BLaER1 treated with 17β-estradiol and CSF1 and Interleukin-3, amounts not matched to agents 10 nM and 100 nM (cell line): ENCODE results near the gene ABHD15.

ENCODE experiments used
- H3K27ac ChIP-seq, 11 experiments: shearing (Covaris generic); formaldehyde crosslinking; 2 replicates each; pipeline ENCODE4 v1.8.1; 2022
- H3K27me3 ChIP-seq, 11 experiments: shearing (Covaris generic); formaldehyde crosslinking; 2 replicates each; pipeline ENCODE4 v1.8.1; 2022
- H3K36me3 ChIP-seq, 11 experiments: shearing (Covaris generic); formaldehyde crosslinking; 2 replicates each; pipeline ENCODE4 v1.8.1; 2022
- H3K4me1 ChIP-seq, 10 experiments: shearing (Covaris generic); formaldehyde crosslinking; 2 replicates each; pipeline ENCODE4 v1.8.1; 2022
- H3K4me2 ChIP-seq, 11 experiments: shearing (Covaris generic); formaldehyde crosslinking; 2 replicates each; pipeline ENCODE4 v1.8.1; 2022
- H3K4me3 ChIP-seq, 10 experiments: shearing (Covaris generic); formaldehyde crosslinking; 2 replicates each; pipeline ENCODE4 v1.8.1; 2022
- H3K9ac ChIP-seq, 11 experiments: shearing (Covaris generic); formaldehyde crosslinking; 2 replicates each; pipeline ENCODE4 v1.8.1; 2022
- H3K9me3 ChIP-seq, 11 experiments: shearing (Covaris generic); formaldehyde crosslinking; replicated peaks in 1 of 11; 2 replicates each; pipeline ENCODE4 v1.8.1; 2022
- H4K20me1 ChIP-seq, 11 experiments: shearing (Covaris generic); formaldehyde crosslinking; 2 replicates each; pipeline ENCODE4 v1.8.1; 2022
- Cebpa-rat ChIP-seq, 11 experiments: shearing (Covaris generic); IDR thresholded peaks; 2 replicates each; pipeline ENCODE4 v1.8.1; 2022

The ABHD15 gene

GRCh38 chr17:29588017-29588561 lies 21.3 kb upstream of the ABHD15 start:
- H3K27ac ChIP-seq = peak overlapping the region; percentile 59 to 91 (median 85); a peak in 21 of 22 replicates
- H3K4me1 ChIP-seq = peaks cover 81 to 85% (median 83%) of the 10 kb centered on the region in 10 experiments
- peaks cover 2 to 13% (median 6%) of the 10 kb centered on the region in 11 experiments; a peak in 20 of 22 replicates for H3K36me3 ChIP-seq
- H4K20me1 ChIP-seq = peaks cover 8 to 67% (median 58%) of the 10 kb centered on the region in 11 experiments; a peak in 21 of 22 replicates
- peak overlapping the region; percentile 90 to 100 (median 99) for H3K4me2 ChIP-seq
- no peak for TF ChIP-seq Cebpa-rat (IDR thresholded peaks at IDR 0.05)
- peak overlapping the region; percentile 82 to 93 (median 87) for H3K9ac ChIP-seq
- H3K4me3 ChIP-seq = peak overlapping the region; percentile 81 to 95 (median 89)
- no peaks in the 10 kb centered on the region for H3K9me3 ChIP-seq
- H3K27me3 ChIP-seq = no peaks in the 10 kb centered on the region

- peaks cover 8 to 70% (median 63%) of the 10 kb centered on the region in 11 experiments; a peak in 21 of 22 replicates for H4K20me1 ChIP-seq
- H3K4me1 ChIP-seq = peaks cover 80 to 86% (median 84%) of the 10 kb centered on the region in 10 experiments
- peak overlapping the region; percentile 90 to 100 (median 99) for H3K4me2 ChIP-seq
- H3K36me3 ChIP-seq = peaks cover 7 to 18% (median 11%) of the 10 kb centered on the region in 11 experiments
- no peak for TF ChIP-seq Cebpa-rat (IDR thresholded peaks at IDR 0.05)
- H3K4me3 ChIP-seq = peak overlapping the region; percentile 81 to 95 (median 89)
- no peaks in the 10 kb centered on the region for H3K9me3 ChIP-seq
- peak overlapping the region; percentile 82 to 93 (median 87) for H3K9ac ChIP-seq
- H3K27ac ChIP-seq = peak overlapping the region in 10 of 11 experiments; percentile 67 to 91 (median 85); a peak in 21 of 22 replicates
- H3K27me3 ChIP-seq = no peaks in the 10 kb centered on the region
Measured at GRCh38 chr17:29587591-29587990, 20.8 kb upstream of the ABHD15 start.

GRCh38 chr17:29586676-29587469 lies 20.0 kb upstream of the ABHD15 start:
- peak overlapping the region; percentile 9 to 91 (median 85); a peak in 20 of 22 replicates for H3K27ac ChIP-seq
- peaks cover 14 to 26% (median 18%) of the 10 kb centered on the region in 11 experiments for H3K36me3 ChIP-seq
- peak overlapping the region; percentile 81 to 95 (median 89); a peak in 19 of 20 replicates for H3K4me3 ChIP-seq
- H3K9ac ChIP-seq = peak overlapping the region; percentile 82 to 93 (median 87)
- peaks cover 8 to 73% (median 68%) of the 10 kb centered on the region in 11 experiments; a peak in 21 of 22 replicates for H4K20me1 ChIP-seq
- peaks cover 73 to 85% (median 79%) of the 10 kb centered on the region in 10 experiments for H3K4me1 ChIP-seq
- peak overlapping the region; percentile 90 to 100 (median 99) for H3K4me2 ChIP-seq
- no peaks in the 10 kb centered on the region for H3K9me3 ChIP-seq
- no peak for TF ChIP-seq Cebpa-rat (IDR thresholded peaks at IDR 0.05)
- no peaks in the 10 kb centered on the region for H3K27me3 ChIP-seq

GRCh38 chr17:29585080-29585751 lies 18.4 kb upstream of the ABHD15 start:
- Histone ChIP-seq H3K9ac (peak overlapping the region; percentile 65 to 93 (median 76)), H3K27me3 (no peaks in the 10 kb centered on the region), H3K36me3 (peaks cover 28 to 40% (median 32%) of the 10 kb centered on the region in 11 experiments), H3K4me3 (peak overlapping the region; percentile 21 to 67 (median 44); a peak in 19 of 20 replicates), H3K9me3 (no peaks in the 10 kb centered on the region), H4K20me1 (peaks cover 8 to 85% (median 70%) of the 10 kb centered on the region in 11 experiments; a peak in 21 of 22 replicates), H3K4me1 (peaks cover 69 to 82% (median 78%) of the 10 kb centered on the region in 10 experiments), H3K27ac (peak overlapping the region; percentile 65 to 91 (median 84)), H3K4me2 (peak overlapping the region; percentile 90 to 100 (median 99))
- TF ChIP-seq Cebpa-rat (IDR thresholded peaks at IDR 0.05) = no peak

GRCh38 chr17:29584452-29585079 lies 17.7 kb upstream of the ABHD15 start:
- Histone ChIP-seq H3K27ac (peak overlapping the region; percentile 65 to 91 (median 84)), H3K36me3 (peaks cover 34 to 46% (median 38%) of the 10 kb centered on the region in 11 experiments), H3K4me3 (peak overlapping the region; percentile 21 to 67 (median 44); a peak in 18 of 20 replicates), H3K4me1 (peaks cover 63 to 80% (median 74%) of the 10 kb centered on the region in 10 experiments), H4K20me1 (peaks cover 12 to 92% (median 75%) of the 10 kb centered on the region in 11 experiments; a peak in 21 of 22 replicates), H3K27me3 (no peaks in the 10 kb centered on the region), H3K4me2 (peak overlapping the region; percentile 90 to 100 (median 99)), H3K9me3 (no peaks in the 10 kb centered on the region), H3K9ac (peak overlapping the region; percentile 65 to 93 (median 76))
- TF ChIP-seq Cebpa-rat (IDR thresholded peaks at IDR 0.05) = no peak

GRCh38 chr17:29583324-29584248 lies 16.7 kb upstream of the ABHD15 start:
- Histone ChIP-seq H4K20me1 (peaks cover 12 to 95% (median 81%) of the 10 kb centered on the region in 11 experiments; a peak in 21 of 22 replicates), H3K4me2 (peak overlapping the region; percentile 90 to 100 (median 99)), H3K9ac (peak overlapping the region in 10 of 11 experiments; percentile 19 to 93 (median 80); a peak in 17 of 22 replicates), H3K27ac (peak overlapping the region in 9 of 11 experiments; percentile 68 to 91 (median 86); a peak in 16 of 22 replicates), H3K4me1 (peaks cover 63 to 80% (median 74%) of the 10 kb centered on the region in 10 experiments), H3K36me3 (peaks cover 44 to 56% (median 48%) of the 10 kb centered on the region in 11 experiments), H3K9me3 (no peaks in the 10 kb centered on the region), H3K27me3 (no peaks in the 10 kb centered on the region), H3K4me3 (peak overlapping the region in 6 of 10 experiments; percentile 26 to 67 (median 48); a peak in 6 of 20 replicates)
- TF ChIP-seq Cebpa-rat (IDR thresholded peaks at IDR 0.05) = no peak

- H3K9me3 ChIP-seq = no peaks in the 10 kb centered on the region
- peaks cover 57 to 75% (median 69%) of the 10 kb centered on the region in 10 experiments for H3K4me1 ChIP-seq
- H3K4me2 ChIP-seq = peak overlapping the region in 6 of 11 experiments; percentile 97 to 100 (median 99); a peak in 7 of 22 replicates
- H3K4me3 ChIP-seq = no peak overlapping the region
- no peak for TF ChIP-seq Cebpa-rat (IDR thresholded peaks at IDR 0.05)
- H3K36me3 ChIP-seq = peaks cover 52 to 64% (median 56%) of the 10 kb centered on the region in 11 experiments
- H3K9ac ChIP-seq = no peak overlapping the region
- peak overlapping the region in 1 of 11 experiments; percentile 88; a peak in 3 of 22 replicates for H3K27ac ChIP-seq
- peaks cover 10 to 95% (median 81%) of the 10 kb centered on the region in 11 experiments; a peak in 21 of 22 replicates for H4K20me1 ChIP-seq
- no peaks in the 10 kb centered on the region for H3K27me3 ChIP-seq
Measured at GRCh38 chr17:29582772-29583171, 15.9 kb upstream of the ABHD15 start.
